Gastroesophageal sphincter (tissue), 3 donors: ENCODE data around the gene BMERB1.

ENCODE experiments used
- EP300 ChIP-seq: sonication (generic); formaldehyde crosslinking; IDR thresholded peaks from one replicate; pipeline ENCODE4 v1.6.1; 2017; ENCODE audit warnings: antibody characterized with exemption, mild to moderate bottlenecking
- POLR2A ChIP-seq, 2 donors: fragments of 450-650 bp; IDR thresholded peaks; one replicate each; pipeline ENCODE4 v1.6.1; 2017; ENCODE audit warnings: antibody characterized with exemption in 2 of 2, mild to moderate bottlenecking in 2 of 2, moderate library complexity in 1 of 2
- POLR2AphosphoS5 ChIP-seq: sonication (generic); formaldehyde crosslinking; IDR thresholded peaks from one replicate; pipeline ENCODE4 v1.6.1; 2017; ENCODE audit warnings: antibody characterized with exemption
- TF ChIP-seq, protein P1 (sequence below), 4 experiments: fragments of 200-600 bp in 2 of 4; fragments of 450-650 bp in 2 of 4; sonication (generic) in 1 of 4; IDR thresholded peaks; one replicate each; pipeline ENCODE4 v1.5.1; 2017 to 2019; ENCODE audit warnings: antibody characterized with exemption in 4 of 4, mild to moderate bottlenecking in 2 of 4, moderate library complexity in 2 of 4

DNA sequence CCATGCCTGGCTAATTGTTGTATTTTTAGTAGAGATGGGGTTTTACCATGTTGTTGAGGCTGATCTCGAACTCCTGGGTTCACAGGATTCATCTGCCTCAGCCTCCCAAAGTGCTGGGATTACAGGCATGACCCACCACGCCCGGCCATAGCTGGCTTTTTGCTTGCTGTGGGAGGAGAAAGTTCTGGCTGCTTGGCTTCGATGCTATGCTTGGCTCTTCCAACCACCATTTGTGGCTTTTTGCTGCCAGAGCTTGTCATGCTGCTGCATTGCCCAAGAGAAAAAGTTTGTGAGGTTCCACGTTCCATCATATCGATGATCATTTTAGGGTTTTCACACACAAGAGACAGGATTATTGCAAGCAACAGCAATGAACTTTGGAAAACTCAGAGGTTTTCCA lies 16.2 kb downstream of the BMERB1 start:
- TF ChIP-seq POLR2A (IDR thresholded peaks at IDR 0.05) (no peak), EP300 (no peak), POLR2AphosphoS5 (no peak)
- TF ChIP-seq, protein P1, sequence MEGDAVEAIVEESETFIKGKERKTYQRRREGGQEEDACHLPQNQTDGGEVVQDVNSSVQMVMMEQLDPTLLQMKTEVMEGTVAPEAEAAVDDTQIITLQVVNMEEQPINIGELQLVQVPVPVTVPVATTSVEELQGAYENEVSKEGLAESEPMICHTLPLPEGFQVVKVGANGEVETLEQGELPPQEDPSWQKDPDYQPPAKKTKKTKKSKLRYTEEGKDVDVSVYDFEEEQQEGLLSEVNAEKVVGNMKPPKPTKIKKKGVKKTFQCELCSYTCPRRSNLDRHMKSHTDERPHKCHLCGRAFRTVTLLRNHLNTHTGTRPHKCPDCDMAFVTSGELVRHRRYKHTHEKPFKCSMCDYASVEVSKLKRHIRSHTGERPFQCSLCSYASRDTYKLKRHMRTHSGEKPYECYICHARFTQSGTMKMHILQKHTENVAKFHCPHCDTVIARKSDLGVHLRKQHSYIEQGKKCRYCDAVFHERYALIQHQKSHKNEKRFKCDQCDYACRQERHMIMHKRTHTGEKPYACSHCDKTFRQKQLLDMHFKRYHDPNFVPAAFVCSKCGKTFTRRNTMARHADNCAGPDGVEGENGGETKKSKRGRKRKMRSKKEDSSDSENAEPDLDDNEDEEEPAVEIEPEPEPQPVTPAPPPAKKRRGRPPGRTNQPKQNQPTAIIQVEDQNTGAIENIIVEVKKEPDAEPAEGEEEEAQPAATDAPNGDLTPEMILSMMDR (IDR thresholded peaks at IDR 0.05): no peak
